ENCODE results near the gene CAMTA1.

The CAMTA1 gene

GRCh38 chr1:7369866-7370265 is 584.6 kb downstream of the CAMTA1 start:
- TF ChIP-seq, protein P1, sequence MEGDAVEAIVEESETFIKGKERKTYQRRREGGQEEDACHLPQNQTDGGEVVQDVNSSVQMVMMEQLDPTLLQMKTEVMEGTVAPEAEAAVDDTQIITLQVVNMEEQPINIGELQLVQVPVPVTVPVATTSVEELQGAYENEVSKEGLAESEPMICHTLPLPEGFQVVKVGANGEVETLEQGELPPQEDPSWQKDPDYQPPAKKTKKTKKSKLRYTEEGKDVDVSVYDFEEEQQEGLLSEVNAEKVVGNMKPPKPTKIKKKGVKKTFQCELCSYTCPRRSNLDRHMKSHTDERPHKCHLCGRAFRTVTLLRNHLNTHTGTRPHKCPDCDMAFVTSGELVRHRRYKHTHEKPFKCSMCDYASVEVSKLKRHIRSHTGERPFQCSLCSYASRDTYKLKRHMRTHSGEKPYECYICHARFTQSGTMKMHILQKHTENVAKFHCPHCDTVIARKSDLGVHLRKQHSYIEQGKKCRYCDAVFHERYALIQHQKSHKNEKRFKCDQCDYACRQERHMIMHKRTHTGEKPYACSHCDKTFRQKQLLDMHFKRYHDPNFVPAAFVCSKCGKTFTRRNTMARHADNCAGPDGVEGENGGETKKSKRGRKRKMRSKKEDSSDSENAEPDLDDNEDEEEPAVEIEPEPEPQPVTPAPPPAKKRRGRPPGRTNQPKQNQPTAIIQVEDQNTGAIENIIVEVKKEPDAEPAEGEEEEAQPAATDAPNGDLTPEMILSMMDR (IDR thresholded peaks at IDR 0.05; ENCODE audit: poor library complexity, severe bottlenecking): no peak
- Histone ChIP-seq H3K4me1 (ENCODE audit: insufficient read depth, poor library complexity, severe bottlenecking) (no peaks in the 10 kb centered on the region), H3K4me3 (ENCODE audit: severe bottlenecking) (no peak overlapping the region), H3K9me3 (ENCODE audit: severe bottlenecking) (no peaks in the 10 kb centered on the region), H3K36me3 (ENCODE audit: low read depth) (no peaks in the 10 kb centered on the region), H3K27ac (ENCODE audit: poor library complexity, severe bottlenecking) (no peak overlapping the region), H3K27me3 (ENCODE audit: insufficient read depth, poor library complexity, severe bottlenecking) (no peaks in the 10 kb centered on the region)
- ATAC-seq (ENCODE audit: low read depth) (no peak), DNase-seq (ENCODE audit: low spot score) (no peak)

- H3K9me3 ChIP-seq (ENCODE audit: severe bottlenecking): no peaks in the 10 kb centered on the region
- TF ChIP-seq, protein P1 (IDR thresholded peaks at IDR 0.05; ENCODE audit: poor library complexity, severe bottlenecking): no peak
- no peak for ATAC-seq (ENCODE audit: low read depth)
Measured at GRCh38 chr1:7371926-7372325, 586.7 kb downstream of the CAMTA1 start.

DNA sequence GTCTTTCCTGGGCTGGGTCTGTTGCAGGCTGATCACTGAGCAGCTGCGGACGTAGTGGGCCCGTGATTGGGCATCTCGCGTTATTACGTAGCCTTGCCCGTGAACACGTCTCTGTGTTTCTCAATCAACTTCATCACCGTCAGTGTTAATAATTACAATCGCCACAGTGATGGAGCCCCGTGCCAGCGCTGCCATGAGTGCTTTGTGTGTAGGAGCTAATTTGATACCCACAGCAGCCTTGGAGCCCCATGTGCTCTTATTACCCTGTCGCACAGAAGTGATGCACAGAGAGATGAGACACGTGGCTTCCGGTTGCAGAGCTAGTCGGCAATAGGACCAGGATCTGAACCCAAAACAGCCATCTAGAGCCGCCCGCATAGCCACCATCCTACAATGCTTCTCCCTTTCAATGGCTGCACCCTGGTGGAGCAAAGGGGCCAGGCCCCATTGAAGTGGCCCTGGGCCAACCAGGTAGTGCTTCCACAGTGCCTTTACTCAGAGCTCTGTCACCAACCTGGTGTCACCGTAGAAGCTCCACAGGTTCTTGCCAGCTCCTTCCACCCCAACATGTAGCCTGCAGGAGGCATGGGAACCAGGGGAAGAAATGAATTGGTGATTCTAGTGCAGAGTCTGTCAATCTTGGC is 587.3 kb downstream of the CAMTA1 start:
- H3K4me3 ChIP-seq (ENCODE audit: severe bottlenecking): no peak overlapping the region
- H3K36me3 ChIP-seq (ENCODE audit: low read depth): no peaks in the 10 kb centered on the region
- H3K27me3 ChIP-seq (ENCODE audit: insufficient read depth, poor library complexity, severe bottlenecking): no peaks in the 10 kb centered on the region
- no peaks in the 10 kb centered on the region for H3K9me3 ChIP-seq (ENCODE audit: severe bottlenecking)
- no peak overlapping the region for H3K27ac ChIP-seq (ENCODE audit: poor library complexity, severe bottlenecking)
- no peaks in the 10 kb centered on the region for H3K4me1 ChIP-seq (ENCODE audit: insufficient read depth, poor library complexity, severe bottlenecking)
- ATAC-seq (ENCODE audit: low read depth) (no peak), DNase-seq (ENCODE audit: low spot score) (no peak)
- TF ChIP-seq, protein P1 (IDR thresholded peaks at IDR 0.05; ENCODE audit: poor library complexity, severe bottlenecking): no peak

More at GRCh38 chr1:7371926-7372325, 586.7 kb downstream of the CAMTA1 start:
- H3K4me1 ChIP-seq (ENCODE audit: insufficient read depth, poor library complexity, severe bottlenecking): no peaks in the 10 kb centered on the region
- H3K4me3 ChIP-seq (ENCODE audit: severe bottlenecking): no peak overlapping the region
- DNase-seq (ENCODE audit: low spot score): no peak
- H3K36me3 ChIP-seq (ENCODE audit: low read depth): no peaks in the 10 kb centered on the region
- H3K27me3 ChIP-seq (ENCODE audit: insufficient read depth, poor library complexity, severe bottlenecking): no peaks in the 10 kb centered on the region
- no peak overlapping the region for H3K27ac ChIP-seq (ENCODE audit: poor library complexity, severe bottlenecking)

- no peaks in the 10 kb centered on the region for H3K9me3 ChIP-seq (ENCODE audit: severe bottlenecking)
- TF ChIP-seq, protein P1 (IDR thresholded peaks at IDR 0.05; ENCODE audit: poor library complexity, severe bottlenecking): no peak
- H3K36me3 ChIP-seq (ENCODE audit: low read depth): no peaks in the 10 kb centered on the region
- ATAC-seq (ENCODE audit: low read depth): no peak
- no peaks in the 10 kb centered on the region for H3K27me3 ChIP-seq (ENCODE audit: insufficient read depth, poor library complexity, severe bottlenecking)
- H3K27ac ChIP-seq (ENCODE audit: poor library complexity, severe bottlenecking): no peak overlapping the region
- no peaks in the 10 kb centered on the region for H3K4me1 ChIP-seq (ENCODE audit: insufficient read depth, poor library complexity, severe bottlenecking)
- H3K4me3 ChIP-seq (ENCODE audit: severe bottlenecking): no peak overlapping the region
- no peak for DNase-seq (ENCODE audit: low spot score)
Measured at GRCh38 chr1:7373251-7373650, 588.0 kb downstream of the CAMTA1 start.

DNA sequence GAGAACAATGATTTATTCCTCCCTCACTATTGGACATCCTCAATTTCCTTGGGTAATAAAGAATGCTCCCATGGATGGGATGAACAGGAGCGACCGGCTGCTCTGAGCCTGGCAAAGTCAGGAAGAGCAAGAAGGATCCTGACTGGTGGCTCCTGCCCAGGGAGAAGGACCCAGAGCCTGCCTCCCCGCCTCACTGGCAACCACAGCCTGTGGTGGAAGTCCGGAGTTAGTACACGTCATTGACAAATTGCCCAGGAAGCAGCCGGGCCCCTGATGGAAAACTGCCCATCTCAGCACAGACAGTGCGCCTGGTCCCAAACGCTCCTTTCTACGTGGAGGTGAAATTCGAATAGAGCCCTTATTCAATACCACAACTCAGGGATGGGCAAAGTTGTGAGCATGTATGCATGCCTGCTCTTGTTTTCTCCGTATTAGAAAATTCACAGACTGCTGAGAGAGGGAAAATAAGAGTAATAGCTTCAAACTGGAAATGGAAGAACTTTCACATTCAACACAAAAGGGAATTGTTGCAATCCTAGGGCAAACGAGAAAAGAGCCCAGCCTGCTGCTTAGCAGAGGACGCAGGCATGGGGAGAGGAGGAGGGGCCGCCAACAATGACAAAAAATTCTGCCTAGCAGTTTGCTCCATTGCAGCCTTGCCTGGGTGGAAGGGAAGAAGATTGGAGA is 588.8 kb downstream of the CAMTA1 start:
- H3K27ac ChIP-seq (ENCODE audit: poor library complexity, severe bottlenecking): no peak overlapping the region
- ATAC-seq (ENCODE audit: low read depth) (no peak), DNase-seq (ENCODE audit: low spot score) (no peak)
- no peaks in the 10 kb centered on the region for H3K27me3 ChIP-seq (ENCODE audit: insufficient read depth, poor library complexity, severe bottlenecking)
- H3K4me3 ChIP-seq (ENCODE audit: severe bottlenecking): no peak overlapping the region
- TF ChIP-seq, protein P1 (IDR thresholded peaks at IDR 0.05; ENCODE audit: poor library complexity, severe bottlenecking): no peak
- H3K9me3 ChIP-seq (ENCODE audit: severe bottlenecking): no peaks in the 10 kb centered on the region
- no peaks in the 10 kb centered on the region for H3K36me3 ChIP-seq (ENCODE audit: low read depth)
- no peaks in the 10 kb centered on the region for H3K4me1 ChIP-seq (ENCODE audit: insufficient read depth, poor library complexity, severe bottlenecking)

Measured in RWPE2 (cell line).